GM10266 (cell line): ENCODE results near the gene REC8.

Experiments used
- DNase-seq: peaks from one replicate; pipeline ENCODE4 v3.0.0; 2012; ENCODE audit errors: extremely low spot score
- CTCF ChIP-seq: IDR thresholded peaks from 2 replicates; pipeline ENCODE4 v1.5.1; 2012; ENCODE audit warnings: mild to moderate bottlenecking, low read depth; ENCODE audit not compliant: control insufficient read depth, insufficient read depth; ENCODE audit errors: missing control alignments

Gene REC8

GRCh38 chr14:24151404-24152080 is 20.3 kb upstream of the REC8 start:
- no peak for DNase-seq
- no peak for TF ChIP-seq CTCF

- no peak for TF ChIP-seq CTCF
Observed at GRCh38 chr14:24155100-24155499, 16.8 kb upstream of the REC8 start.

GRCh38 chr14:24156840-24157239 is 15.0 kb upstream of the REC8 start:
- no peak for DNase-seq
- no peak for TF ChIP-seq CTCF

More at GRCh38 chr14:24155100-24155499, 16.8 kb upstream of the REC8 start:
- DNase-seq: no peak

- no peak for DNase-seq
- TF ChIP-seq CTCF: no peak
Observed at GRCh38 chr14:24157331-24157730, 14.5 kb upstream of the REC8 start.

- TF ChIP-seq CTCF: no peak
- DNase-seq: no peak
Observed at GRCh38 chr14:24159777-24160498, 11.9 kb upstream of the REC8 start.

GRCh38 chr14:24160499-24160849 is 11.4 kb upstream of the REC8 start:
- DNase-seq: no peak
- no peak for TF ChIP-seq CTCF
